Astrocyte (in vitro differentiated cells and primary cell): ENCODE measurements around the gene PRKG2. TPM values are rescaled to one million over a fixed set of nuclear protein-coding genes. Genes with fewer than 3 reads are reported as not detected.

Experiments
- DNase-seq: peaks from one replicate; pipeline ENCODE4 v3.0.0-alpha.2; 2010; ENCODE audit warnings: low read depth
- FAIRE-seq: peaks from 2 replicates; lab custom pipeline; 2011; peaks lifted over from hg19 to GRCh38; lab: Jason Lieb, UNC
- H2AFZ ChIP-seq: 2 replicates; pipeline ENCODE4 v1.6.0; 2012; ENCODE audit warnings: low read depth, low read length, inconsistent platforms
- H3K27ac ChIP-seq: 2 replicates; pipeline ENCODE4 v1.5.1; 2011; ENCODE audit warnings: low read depth, low read length, inconsistent platforms
- H3K27me3 ChIP-seq: 2 replicates; pipeline ENCODE4 v1.6.0; 2011; ENCODE audit warnings: low read length, inconsistent platforms; ENCODE audit not compliant: insufficient read depth
- H3K36me3 ChIP-seq: 2 replicates; pipeline ENCODE4 v1.5.1; 2011; ENCODE audit warnings: low read length, inconsistent platforms; ENCODE audit not compliant: insufficient read depth
- H3K4me1 ChIP-seq: 2 replicates; pipeline ENCODE4 v1.5.1; 2011; ENCODE audit warnings: low read length, inconsistent platforms; ENCODE audit not compliant: insufficient read depth
- H3K4me2 ChIP-seq: 2 replicates; pipeline ENCODE4 v1.6.0; 2012; ENCODE audit warnings: low read length, inconsistent platforms
- H3K4me3 ChIP-seq: 2 replicates; pipeline ENCODE4 v1.5.1; 2011; ENCODE audit warnings: low read depth, mild to moderate bottlenecking, low read length, inconsistent platforms; ENCODE audit not compliant: insufficient read depth
- H3K79me2 ChIP-seq: 2 replicates; pipeline ENCODE4 v1.6.0; 2012; ENCODE audit warnings: mild to moderate bottlenecking, low read length, inconsistent platforms; ENCODE audit not compliant: insufficient read depth
- H3K9ac ChIP-seq: 2 replicates; pipeline ENCODE4 v1.6.0; 2012; ENCODE audit warnings: mild to moderate bottlenecking, low read length, inconsistent platforms
- H3K9me3 ChIP-seq: 2 replicates; pipeline ENCODE4 v1.5.1; 2012; ENCODE audit warnings: low read depth, mild to moderate bottlenecking, low read length, inconsistent platforms; ENCODE audit not compliant: insufficient read depth
- H4K20me1 ChIP-seq: 2 replicates; pipeline ENCODE4 v1.6.0; 2012; ENCODE audit warnings: low read length, inconsistent platforms; ENCODE audit not compliant: insufficient read depth
- H3K27ac Mint-ChIP-seq: one replicate; pipeline ENCODE4 v1.8.0; 2021; ENCODE audit warnings: mild to moderate bottlenecking, mixed read lengths; ENCODE audit not compliant: unreplicated experiment
- H3K27me3 Mint-ChIP-seq: one replicate; pipeline ENCODE4 v1.8.0; 2021; ENCODE audit warnings: low read depth, mixed read lengths; ENCODE audit not compliant: unreplicated experiment
- H3K36me3 Mint-ChIP-seq: one replicate; pipeline ENCODE4 v1.8.0; 2021; ENCODE audit warnings: low read depth, mixed read lengths; ENCODE audit not compliant: unreplicated experiment
- H3K4me1 Mint-ChIP-seq: one replicate; pipeline ENCODE4 v1.8.0; 2021; ENCODE audit warnings: low read depth, mixed read lengths; ENCODE audit not compliant: unreplicated experiment
- H3K4me3 Mint-ChIP-seq: one replicate; pipeline ENCODE4 v1.8.0; 2021; ENCODE audit warnings: mild to moderate bottlenecking, moderate library complexity, mixed read lengths; ENCODE audit not compliant: unreplicated experiment
- H3K9me3 Mint-ChIP-seq: one replicate; pipeline ENCODE4 v1.8.0; 2021; ENCODE audit warnings: mild to moderate bottlenecking, mixed read lengths; ENCODE audit not compliant: unreplicated experiment
- EZH2 ChIP-seq: IDR thresholded peaks from 2 replicates; pipeline ENCODE4 v1.6.1; 2012; ENCODE audit warnings: mild to moderate bottlenecking, low read length, inconsistent platforms; ENCODE audit not compliant: insufficient read depth
- total RNA-seq: library from RNA; stranded (reverse); gene quantifications from 2 replicates; pipeline ENCODE4 v1.2.1, GENCODE V29; 2021
- TF ChIP-seq, protein P1 (sequence below): IDR thresholded peaks from 2 replicates; pipeline ENCODE4 v1.5.1; 2011; ENCODE audit warnings: low read depth, mild to moderate bottlenecking, inconsistent platforms, low read length, moderate library complexity; ENCODE audit not compliant: insufficient read depth

The PRKG2 gene
- total RNA-seq, 1 donor from 2014 or later = 0.23 TPM

GRCh38 chr4:81173213-81173612 lies 41.8 kb downstream of the PRKG2 start:
- TF ChIP-seq EZH2 = no peak
- TF ChIP-seq, protein P1, sequence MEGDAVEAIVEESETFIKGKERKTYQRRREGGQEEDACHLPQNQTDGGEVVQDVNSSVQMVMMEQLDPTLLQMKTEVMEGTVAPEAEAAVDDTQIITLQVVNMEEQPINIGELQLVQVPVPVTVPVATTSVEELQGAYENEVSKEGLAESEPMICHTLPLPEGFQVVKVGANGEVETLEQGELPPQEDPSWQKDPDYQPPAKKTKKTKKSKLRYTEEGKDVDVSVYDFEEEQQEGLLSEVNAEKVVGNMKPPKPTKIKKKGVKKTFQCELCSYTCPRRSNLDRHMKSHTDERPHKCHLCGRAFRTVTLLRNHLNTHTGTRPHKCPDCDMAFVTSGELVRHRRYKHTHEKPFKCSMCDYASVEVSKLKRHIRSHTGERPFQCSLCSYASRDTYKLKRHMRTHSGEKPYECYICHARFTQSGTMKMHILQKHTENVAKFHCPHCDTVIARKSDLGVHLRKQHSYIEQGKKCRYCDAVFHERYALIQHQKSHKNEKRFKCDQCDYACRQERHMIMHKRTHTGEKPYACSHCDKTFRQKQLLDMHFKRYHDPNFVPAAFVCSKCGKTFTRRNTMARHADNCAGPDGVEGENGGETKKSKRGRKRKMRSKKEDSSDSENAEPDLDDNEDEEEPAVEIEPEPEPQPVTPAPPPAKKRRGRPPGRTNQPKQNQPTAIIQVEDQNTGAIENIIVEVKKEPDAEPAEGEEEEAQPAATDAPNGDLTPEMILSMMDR = no peak
- H3K27ac ChIP-seq = no peak overlapping the region
- H3K27me3 Mint-ChIP-seq = no peaks in the 10 kb centered on the region
- no peaks in the 10 kb centered on the region for H4K20me1 ChIP-seq
- H2AFZ ChIP-seq = no peak overlapping the region
- H3K79me2 ChIP-seq = no peaks in the 10 kb centered on the region
- no peaks in the 10 kb centered on the region for H3K4me1 Mint-ChIP-seq
- no peaks in the 10 kb centered on the region for H3K9me3 Mint-ChIP-seq
- DNase-seq (no peak), FAIRE-seq (no peak)
- no peak overlapping the region for H3K4me3 Mint-ChIP-seq
- H3K4me1 ChIP-seq = no peaks in the 10 kb centered on the region
- H3K4me2 ChIP-seq = no peak overlapping the region
- no peaks in the 10 kb centered on the region for H3K36me3 Mint-ChIP-seq
- H3K27ac Mint-ChIP-seq = no peak overlapping the region
- H3K27me3 ChIP-seq = no peaks in the 10 kb centered on the region
- no peaks in the 10 kb centered on the region for H3K36me3 ChIP-seq
- no peak overlapping the region for H3K4me3 ChIP-seq
- H3K9ac ChIP-seq = no peak overlapping the region
- no peaks in the 10 kb centered on the region for H3K9me3 ChIP-seq

DNA sequence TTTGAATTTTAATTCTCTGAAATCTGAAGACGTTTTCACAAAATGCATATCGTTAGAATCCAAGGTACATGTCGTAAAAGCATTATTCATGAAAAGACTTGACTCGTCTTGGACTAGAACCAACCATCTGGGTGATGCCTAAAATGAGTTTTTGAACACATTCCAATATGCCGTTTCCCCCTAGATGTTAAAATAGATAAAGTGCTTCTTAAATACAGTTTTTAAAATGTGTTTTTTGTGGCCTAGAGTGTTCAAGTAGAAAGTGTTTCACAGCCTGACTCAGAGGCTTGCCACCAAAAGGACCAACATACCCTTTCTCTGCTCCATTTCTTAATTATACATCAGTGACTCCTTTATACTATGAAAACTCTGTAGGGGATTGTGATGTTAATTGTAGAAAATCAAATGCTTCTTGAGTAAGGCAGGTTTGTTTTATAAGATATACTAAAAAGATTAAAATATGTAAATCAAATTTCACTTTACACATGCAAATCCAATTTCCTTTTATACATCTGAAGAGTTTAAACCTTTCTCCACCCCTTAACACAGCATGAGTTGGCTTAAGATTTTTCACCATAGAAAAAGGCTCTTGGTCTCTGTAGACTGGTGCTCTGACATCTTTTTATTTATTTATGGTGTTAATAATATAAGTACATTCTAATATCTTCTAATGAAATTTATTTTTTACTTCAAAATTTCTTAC lies 48.4 kb downstream of the PRKG2 start:
- no peak overlapping the region for H3K4me3 Mint-ChIP-seq
- peaks cover 14% of the 10 kb centered on the region for H3K4me1 ChIP-seq
- H3K27ac ChIP-seq = no peak overlapping the region
- no peaks in the 10 kb centered on the region for H3K9me3 Mint-ChIP-seq
- no peak overlapping the region for H2AFZ ChIP-seq
- H3K4me1 Mint-ChIP-seq = peaks cover 7% of the 10 kb centered on the region
- no peaks in the 10 kb centered on the region for H3K9me3 ChIP-seq
- no peaks in the 10 kb centered on the region for H3K27me3 ChIP-seq
- H3K9ac ChIP-seq = no peak overlapping the region
- peak overlapping the region; percentile 21 for H3K4me2 ChIP-seq
- H3K27me3 Mint-ChIP-seq = no peaks in the 10 kb centered on the region
- H3K36me3 Mint-ChIP-seq = no peaks in the 10 kb centered on the region
- no peaks in the 10 kb centered on the region for H3K79me2 ChIP-seq
- no peak for FAIRE-seq
- H3K36me3 ChIP-seq = no peaks in the 10 kb centered on the region
- no peaks in the 10 kb centered on the region for H4K20me1 ChIP-seq
- TF ChIP-seq, protein P1 = no peak
- no peak for TF ChIP-seq EZH2
- H3K4me3 ChIP-seq = no peak overlapping the region
- DNase-seq = peak; percentile 45
- H3K27ac Mint-ChIP-seq = no peak overlapping the region

- no peaks in the 10 kb centered on the region for H4K20me1 ChIP-seq
- no peak overlapping the region for H2AFZ ChIP-seq
- peaks cover 14% of the 10 kb centered on the region for H3K4me1 ChIP-seq
- no peak for TF ChIP-seq EZH2
- TF ChIP-seq, protein P1 = no peak
- no peaks in the 10 kb centered on the region for H3K9me3 ChIP-seq
- no peaks in the 10 kb centered on the region for H3K36me3 ChIP-seq
- DNase-seq (no peak), FAIRE-seq (no peak)
- H3K4me1 Mint-ChIP-seq = peaks cover 7% of the 10 kb centered on the region
- H3K4me3 ChIP-seq = no peak overlapping the region
- H3K27ac ChIP-seq = no peak overlapping the region
- H3K27me3 ChIP-seq = peaks cover 3% of the 10 kb centered on the region
- H3K9ac ChIP-seq = no peak overlapping the region
- no peaks in the 10 kb centered on the region for H3K36me3 Mint-ChIP-seq
- H3K27me3 Mint-ChIP-seq = no peaks in the 10 kb centered on the region
- H3K4me2 ChIP-seq = peak overlapping the region; percentile 21
- no peaks in the 10 kb centered on the region for H3K9me3 Mint-ChIP-seq
- H3K4me3 Mint-ChIP-seq = no peak overlapping the region
- no peak overlapping the region for H3K27ac Mint-ChIP-seq
- H3K79me2 ChIP-seq = no peaks in the 10 kb centered on the region
Observed at GRCh38 chr4:81165861-81166430, 49.1 kb downstream of the PRKG2 start.
